ENCODE data around the gene SPRR2A. TPM values are rescaled to one million over a fixed set of nuclear protein-coding genes. Genes with fewer than 3 reads are reported as not detected.
"Not testable (repeated sequence)": the region's sequence is repeated elsewhere in the genome, so short reads cannot be mapped to it uniquely, and the experiment has no call there.

Gene SPRR2A
- under 1 TPM in 1 of 4 donors, not detected in 3; 0.57 TPM for polyA plus RNA-seq (ENCODE audit: insufficient read length in 4 of 4)

DNA sequence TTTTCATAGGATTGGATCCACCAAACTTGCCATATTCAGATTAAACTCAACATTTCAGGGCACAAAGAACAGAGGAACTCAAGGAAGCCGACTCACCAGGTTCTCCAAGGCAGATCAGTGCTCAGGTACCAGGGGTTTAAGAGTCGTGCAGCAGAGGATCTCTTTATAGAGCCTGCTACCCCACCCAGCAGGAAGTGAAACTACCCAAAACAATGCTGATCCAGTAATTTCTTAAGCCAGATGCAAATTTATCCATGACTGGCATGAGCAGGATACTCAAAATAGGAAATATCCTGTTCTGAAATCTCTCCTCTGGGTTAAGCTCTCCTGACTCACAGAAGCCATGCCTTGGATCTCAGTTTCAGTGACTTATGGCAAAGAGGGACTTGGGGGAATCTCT lies at the start of gene SPRR2A:
Gene SPRR2A, minus strand, starts transcription at position 138 of the 400 bp plus-strand sequence. CDS start 777 bp downstream, outside the sequence.
- DNase-seq (ENCODE audit: low read depth in 4 of 4, low spot score in 3 of 4) = no peak

DNA sequence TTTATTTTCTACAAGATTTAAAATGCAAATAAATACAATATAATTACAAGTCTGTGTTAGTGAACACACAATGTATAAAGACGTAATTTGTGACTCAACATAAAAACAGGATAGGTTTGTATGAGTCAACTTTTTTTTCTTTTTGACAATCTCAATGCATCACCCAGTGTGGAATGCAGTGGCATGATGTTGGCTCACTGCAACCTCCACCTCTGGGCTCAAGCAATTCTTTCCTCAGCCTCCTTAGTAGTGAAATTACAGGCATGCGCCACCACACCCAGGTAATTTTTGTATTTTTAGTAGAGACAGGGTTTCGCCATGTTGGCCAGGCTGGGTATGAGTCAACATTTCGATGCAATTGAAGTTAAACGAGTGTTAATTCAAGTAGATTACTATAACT lies 42.9 kb upstream of the SPRR2A start:
- no peak for DNase-seq (ENCODE audit: low read depth in 4 of 4, low spot score in 3 of 4)

DNA sequence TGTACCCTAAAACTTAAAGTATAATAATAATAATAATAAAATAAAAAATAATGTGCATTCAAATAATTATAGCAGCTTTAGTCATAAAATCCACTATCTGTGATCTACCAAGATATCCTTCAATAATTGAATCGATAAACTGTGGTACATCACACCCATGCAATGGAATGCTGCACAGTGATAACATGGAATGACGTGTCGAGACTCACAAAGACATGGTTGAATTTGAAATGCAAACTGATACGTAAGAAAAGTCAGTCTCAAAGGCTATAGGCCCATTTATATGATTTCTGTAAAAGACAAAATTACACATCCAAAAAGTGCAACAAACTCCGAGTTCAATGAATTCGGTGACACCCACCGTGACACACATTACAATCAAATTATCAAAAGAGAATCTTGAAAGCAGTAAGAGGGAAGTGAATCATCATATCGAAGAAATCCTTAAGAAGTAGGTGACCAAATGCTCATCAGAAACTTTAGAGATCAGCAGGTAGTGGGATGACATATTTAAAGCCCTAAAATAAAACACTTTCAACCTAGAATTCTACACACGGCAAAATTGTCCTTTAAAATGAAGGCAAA lies 42.2 kb upstream of the SPRR2A start:
- no peak for DNase-seq (ENCODE audit: low read depth in 4 of 4, low spot score in 3 of 4)

DNA sequence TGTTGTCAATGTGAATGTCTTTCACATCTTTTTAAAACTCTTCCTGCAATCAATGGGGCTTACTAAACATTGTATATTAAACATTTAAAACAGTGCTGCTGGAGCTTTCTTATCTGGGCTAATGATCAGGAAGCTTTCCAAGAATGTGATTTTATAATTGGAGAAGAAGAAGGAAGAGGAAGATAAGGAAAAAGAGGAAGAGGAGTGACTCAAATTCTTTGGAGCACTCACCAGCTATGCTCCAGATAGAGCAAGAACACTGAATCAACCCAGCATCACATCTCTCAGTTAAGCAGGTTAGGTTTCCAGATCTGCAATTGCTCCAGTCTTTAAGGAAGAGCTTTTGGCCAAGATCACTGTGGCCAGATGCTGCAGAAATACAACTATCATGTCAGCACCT lies 38.5 kb upstream of the SPRR2A start:
- DNase-seq (ENCODE audit: low read depth in 4 of 4, low spot score in 3 of 4) = no peak

- no peak for DNase-seq (ENCODE audit: low read depth in 4 of 4, low spot score in 3 of 4)
Measured at GRCh38 chr1:153094426-153094825, 37.1 kb upstream of the SPRR2A start, which contains the start of gene SPRR2E. TSS of gene SPRR2E (minus strand) at chr1:153094526. CDS start at chr1:153093751, 775 bp downstream.

GRCh38 chr1:153087652-153088051 lies 30.3 kb upstream of the SPRR2A start:
- no peak for DNase-seq (ENCODE audit: low read depth in 4 of 4, low spot score in 3 of 4)

DNA sequence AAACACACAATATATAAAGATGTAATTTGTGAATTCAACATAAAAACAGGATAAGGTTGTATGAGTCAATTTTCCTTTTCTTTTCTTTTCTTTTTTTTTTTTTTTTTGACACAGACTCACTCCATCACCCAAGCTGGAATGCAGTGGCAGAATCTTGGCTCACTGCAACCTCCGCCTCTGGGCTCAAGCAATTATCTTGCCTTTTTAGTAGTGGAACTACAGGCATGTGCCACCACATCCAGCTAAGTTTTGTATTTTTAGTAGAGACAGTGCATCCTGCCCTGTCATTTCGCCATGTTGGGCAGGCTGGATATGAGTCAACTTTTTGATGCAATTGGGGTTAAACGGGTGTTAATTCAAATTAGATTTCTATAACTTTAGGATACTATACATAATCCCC lies 24.4 kb upstream of the SPRR2A start:
- no peak for DNase-seq (ENCODE audit: low read depth in 4 of 4, low spot score in 3 of 4)

- no peak for DNase-seq (ENCODE audit: low read depth in 4 of 4, low spot score in 3 of 4)
Measured at GRCh38 chr1:153072806-153073726, 15.8 kb upstream of the SPRR2A start.

DNA sequence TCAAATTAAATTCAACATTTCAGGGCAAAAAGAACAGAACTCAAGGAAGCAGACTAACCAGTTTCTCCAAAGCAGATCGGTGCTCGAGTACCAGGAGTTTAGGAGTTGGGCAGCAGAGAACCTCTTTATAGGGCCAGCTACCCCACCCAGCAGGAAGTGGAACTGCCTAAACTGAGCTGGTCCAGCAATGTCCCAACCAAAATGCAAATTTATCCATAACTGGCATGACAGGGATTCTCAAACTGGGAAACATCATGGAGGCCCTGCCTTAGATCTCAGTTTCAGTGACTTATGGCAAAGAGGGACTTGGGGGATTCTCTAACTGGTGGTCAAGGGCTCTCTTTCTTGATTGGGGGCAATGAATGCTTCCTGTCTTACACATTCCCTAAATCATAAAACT lies 14.2 kb upstream of the SPRR2A start, which contains the start of gene SPRR2B:
Gene SPRR2B, minus strand, starts transcription at position 101 of the 400 bp plus-strand sequence. CDS start 772 bp downstream, outside the sequence.
- DNase-seq (ENCODE audit: low read depth in 4 of 4, low spot score in 3 of 4) = no peak

DNA sequence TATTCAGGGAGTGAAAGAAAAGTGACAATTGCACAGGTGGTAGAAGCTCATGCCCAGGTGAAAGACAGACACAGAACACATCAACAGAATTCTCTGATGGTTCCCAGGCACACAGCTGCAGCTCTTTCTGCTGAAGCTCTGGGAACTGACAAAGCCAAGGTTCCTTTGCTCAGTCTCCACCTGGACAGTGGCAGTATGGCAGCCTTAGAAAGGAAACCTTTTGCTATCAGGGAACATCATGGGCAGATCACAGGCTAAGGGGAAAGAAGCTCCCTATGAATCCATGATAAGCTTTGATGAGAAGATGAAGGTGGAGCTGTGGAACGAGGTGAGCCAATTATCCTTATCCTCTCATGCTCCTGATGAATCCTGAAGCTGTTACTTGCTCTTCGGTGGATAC lies 12.9 kb upstream of the SPRR2A start:
- no peak for DNase-seq (ENCODE audit: low read depth in 4 of 4, low spot score in 3 of 4)

- DNase-seq (ENCODE audit: low read depth in 4 of 4, low spot score in 3 of 4) = no peak
Measured at GRCh38 chr1:153058826-153059784, 1.8 kb upstream of the SPRR2A start.

DNA sequence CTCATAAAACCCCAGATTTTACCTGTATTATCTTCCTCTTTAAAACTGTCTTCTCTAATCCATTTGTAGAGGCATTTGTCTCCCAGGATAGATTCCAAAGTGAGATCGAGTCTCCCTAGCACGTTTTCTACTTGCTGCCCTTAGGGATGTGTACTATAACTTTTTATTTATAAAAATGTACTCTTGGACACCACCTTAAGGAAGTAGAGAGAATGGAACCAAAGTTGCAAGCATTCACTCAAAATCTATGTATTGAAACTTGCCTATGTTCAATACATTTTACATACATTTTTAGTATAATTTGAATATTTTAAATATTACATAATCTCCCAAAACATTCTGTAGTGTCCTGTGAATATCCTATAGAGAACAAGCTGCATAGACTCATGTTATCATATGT lies 842 bp upstream of the SPRR2A start:
- no peak for DNase-seq (ENCODE audit: low read depth in 4 of 4, low spot score in 3 of 4)

- not testable (repeated sequence) for DNase-seq (ENCODE audit: low read depth in 4 of 4, low spot score in 3 of 4)
Measured at GRCh38 chr1:153056111-153056510, 1.2 kb downstream of the SPRR2A start.

GRCh38 chr1:153049211-153049610 lies 8.1 kb downstream of the SPRR2A start:
- DNase-seq (ENCODE audit: low read depth in 4 of 4, low spot score in 3 of 4) = no peak

DNA sequence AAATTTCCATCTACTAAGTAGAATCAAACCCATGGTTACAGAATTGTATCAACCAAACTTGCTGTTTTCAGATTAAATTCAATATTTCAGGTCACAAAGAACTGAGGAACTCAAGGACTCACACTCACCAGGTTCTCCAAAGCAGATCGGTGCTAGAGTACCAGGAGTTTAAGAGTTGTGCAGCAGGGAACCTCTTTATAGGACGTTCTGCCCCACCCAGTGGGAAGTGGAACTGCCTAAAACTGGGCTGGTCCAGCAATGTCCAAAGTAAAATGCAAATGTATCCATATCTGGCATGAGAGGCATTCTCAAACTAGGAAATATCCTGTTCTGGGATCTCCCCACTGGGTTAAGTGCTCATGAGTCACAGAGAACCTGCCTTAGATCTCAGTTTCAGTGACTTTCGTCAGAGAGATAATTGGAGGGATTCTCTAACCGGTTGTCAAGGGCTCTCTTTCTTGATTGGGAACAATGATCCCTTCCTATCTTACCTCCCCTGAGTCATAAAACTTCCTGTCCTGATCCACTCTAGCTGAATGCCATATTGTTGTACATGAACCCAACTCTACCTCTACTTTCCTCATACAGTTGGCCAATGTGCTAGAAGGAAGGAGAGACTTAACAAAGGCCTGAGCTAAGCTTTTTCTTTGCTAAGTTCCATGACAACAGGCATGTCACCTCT lies 16.2 kb downstream of the SPRR2A start, which contains the start of gene SPRR2D:
Gene SPRR2D, minus strand, starts transcription at position 171 of the 682 bp plus-strand sequence. CDS start 774 bp downstream, outside the sequence.
- DNase-seq (ENCODE audit: low read depth in 4 of 4, low spot score in 3 of 4) = no peak

DNA sequence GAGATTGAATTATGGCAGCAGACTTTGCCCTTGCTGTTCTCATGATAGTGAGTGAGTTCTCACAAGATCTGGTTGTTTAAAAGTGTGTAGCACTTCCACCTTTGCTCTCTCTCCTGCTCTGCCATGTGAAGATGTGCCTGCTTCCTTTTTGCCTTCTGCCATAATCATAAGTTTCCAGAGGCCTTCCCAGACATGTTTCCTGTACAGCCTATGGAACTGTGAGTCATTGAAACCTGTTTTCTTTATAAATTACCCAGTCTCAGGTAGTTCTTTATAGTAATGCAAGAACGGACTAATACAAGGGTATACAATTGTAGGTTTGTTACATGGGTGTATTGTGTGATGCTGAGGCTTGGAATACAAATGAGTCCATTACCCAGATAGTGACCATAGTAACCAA lies 22.1 kb downstream of the SPRR2A start:
- no peak for DNase-seq (ENCODE audit: low read depth in 4 of 4, low spot score in 3 of 4)

DNA sequence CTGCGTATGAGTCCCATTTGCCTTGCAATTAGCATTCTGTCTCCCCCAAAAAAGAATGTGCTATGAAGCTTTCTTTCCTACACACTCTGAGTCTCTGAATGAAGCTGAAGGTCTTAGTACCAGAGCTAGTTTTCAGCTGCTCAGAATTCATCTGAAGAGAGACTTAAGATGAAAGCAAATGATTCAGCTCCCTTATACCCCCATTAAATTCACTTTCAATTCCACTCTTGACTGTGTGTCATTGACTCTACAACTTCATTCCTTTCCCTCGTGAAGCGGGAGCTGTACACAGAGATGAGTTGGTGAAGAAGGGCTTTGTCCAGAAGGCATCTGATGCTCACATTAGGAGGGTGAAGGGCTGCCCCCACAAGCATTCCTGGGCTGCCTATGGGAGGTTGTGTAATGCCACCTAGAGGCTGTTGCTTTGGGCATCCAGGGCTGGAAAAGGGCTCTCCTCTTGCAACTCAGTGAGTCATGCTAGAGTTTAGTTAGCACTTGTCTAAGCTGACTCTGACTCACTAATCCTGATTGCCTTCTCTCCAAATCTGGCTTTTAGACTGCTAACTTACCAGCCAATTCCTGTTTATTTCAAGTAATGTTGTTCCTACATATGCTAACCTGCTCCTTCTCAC lies 24.5 kb downstream of the SPRR2A start:
- DNase-seq (ENCODE audit: low read depth in 4 of 4, low spot score in 3 of 4) = peak in 2 of 4 donors; percentile 1 to 5

DNA sequence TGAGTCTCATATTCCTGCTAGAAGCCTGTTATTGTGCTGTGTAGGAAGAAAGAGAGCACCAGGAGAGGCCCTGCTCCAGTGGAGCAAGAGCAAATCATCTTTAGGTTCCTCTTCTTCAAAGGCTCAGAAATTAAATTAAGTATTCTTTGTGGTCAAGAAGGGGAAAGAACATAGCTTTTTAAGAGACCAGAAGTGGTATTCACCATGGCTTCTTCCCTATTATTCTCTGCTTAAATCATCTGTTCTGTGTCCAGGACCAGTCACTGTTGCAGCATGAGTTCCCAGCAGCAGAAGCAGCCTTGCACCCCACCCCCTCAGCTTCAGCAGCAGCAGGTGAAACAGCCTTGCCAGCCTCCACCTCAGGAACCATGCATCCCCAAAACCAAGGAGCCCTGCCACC lies 25.2 kb downstream of the SPRR2A start:
- DNase-seq (ENCODE audit: low read depth in 4 of 4, low spot score in 3 of 4) = no peak

GRCh38 chr1:153030895-153031294 lies 26.4 kb downstream of the SPRR2A start, which contains the start of gene SPRR1B:
TSS of gene SPRR1B (plus strand) at chr1:153031203. CDS start at chr1:153032346, 1,143 bp downstream.
- no peak for DNase-seq (ENCODE audit: low read depth in 4 of 4, low spot score in 3 of 4)

All from left renal pelvis (tissue), 4 donors.